ENCODE data around the gene LAMC1.

LAMC1 gene

DNA sequence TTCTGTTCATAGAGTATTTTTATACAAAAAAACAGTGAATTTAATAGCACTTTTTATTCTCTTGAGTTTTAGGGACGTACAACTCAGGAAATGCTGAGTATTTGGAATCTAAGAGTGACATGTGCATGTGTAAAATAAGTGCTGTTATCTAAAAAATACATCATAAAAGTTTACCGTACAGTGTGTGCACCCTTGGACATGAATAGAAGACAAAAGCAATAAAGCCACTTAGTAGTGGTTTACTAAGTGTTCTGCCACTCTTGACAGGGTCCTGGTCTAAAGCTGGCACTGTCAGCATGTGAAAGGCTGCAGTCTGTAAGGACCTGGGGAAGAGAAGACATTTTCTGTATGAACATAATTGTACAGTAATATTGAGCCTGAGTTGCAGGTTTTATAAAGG, 51.0 kb downstream of the LAMC1 start:
- TF ChIP-seq, protein P1, sequence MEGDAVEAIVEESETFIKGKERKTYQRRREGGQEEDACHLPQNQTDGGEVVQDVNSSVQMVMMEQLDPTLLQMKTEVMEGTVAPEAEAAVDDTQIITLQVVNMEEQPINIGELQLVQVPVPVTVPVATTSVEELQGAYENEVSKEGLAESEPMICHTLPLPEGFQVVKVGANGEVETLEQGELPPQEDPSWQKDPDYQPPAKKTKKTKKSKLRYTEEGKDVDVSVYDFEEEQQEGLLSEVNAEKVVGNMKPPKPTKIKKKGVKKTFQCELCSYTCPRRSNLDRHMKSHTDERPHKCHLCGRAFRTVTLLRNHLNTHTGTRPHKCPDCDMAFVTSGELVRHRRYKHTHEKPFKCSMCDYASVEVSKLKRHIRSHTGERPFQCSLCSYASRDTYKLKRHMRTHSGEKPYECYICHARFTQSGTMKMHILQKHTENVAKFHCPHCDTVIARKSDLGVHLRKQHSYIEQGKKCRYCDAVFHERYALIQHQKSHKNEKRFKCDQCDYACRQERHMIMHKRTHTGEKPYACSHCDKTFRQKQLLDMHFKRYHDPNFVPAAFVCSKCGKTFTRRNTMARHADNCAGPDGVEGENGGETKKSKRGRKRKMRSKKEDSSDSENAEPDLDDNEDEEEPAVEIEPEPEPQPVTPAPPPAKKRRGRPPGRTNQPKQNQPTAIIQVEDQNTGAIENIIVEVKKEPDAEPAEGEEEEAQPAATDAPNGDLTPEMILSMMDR (IDR thresholded peaks at IDR 0.05; ENCODE audit: insufficient read depth, low read depth, low read length, missing control alignments): no peak
- no peak for DNase-seq (ENCODE audit: low read depth)

DNA sequence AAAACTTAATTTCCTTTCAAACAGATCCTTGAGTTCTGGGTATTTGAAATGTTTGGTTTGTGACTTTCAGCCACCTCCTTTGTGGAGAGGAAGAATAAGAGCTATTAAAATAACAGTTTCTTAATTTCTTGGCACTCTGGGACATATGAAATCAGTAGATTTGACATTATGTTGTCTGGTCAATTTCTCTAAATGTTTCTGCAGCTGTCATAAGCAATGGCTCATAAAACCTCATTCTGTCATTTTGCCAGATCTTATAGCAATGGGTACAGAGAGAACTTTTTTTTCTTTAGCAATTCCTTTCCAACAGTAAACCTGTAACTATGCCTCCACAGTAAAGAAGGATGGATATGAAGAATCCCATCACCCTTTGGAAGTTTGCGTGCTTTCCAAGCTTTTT, 52.6 kb downstream of the LAMC1 start:
- no peak for DNase-seq (ENCODE audit: low read depth)
- TF ChIP-seq, protein P1 (IDR thresholded peaks at IDR 0.05; ENCODE audit: insufficient read depth, low read depth, low read length, missing control alignments): no peak
- no peak overlapping the region for H3K4me3 ChIP-seq (ENCODE audit: low read length)

More for the DNA sequence above, 51.0 kb downstream of the LAMC1 start:
- no peak overlapping the region for H3K4me3 ChIP-seq (ENCODE audit: low read length)

DNA sequence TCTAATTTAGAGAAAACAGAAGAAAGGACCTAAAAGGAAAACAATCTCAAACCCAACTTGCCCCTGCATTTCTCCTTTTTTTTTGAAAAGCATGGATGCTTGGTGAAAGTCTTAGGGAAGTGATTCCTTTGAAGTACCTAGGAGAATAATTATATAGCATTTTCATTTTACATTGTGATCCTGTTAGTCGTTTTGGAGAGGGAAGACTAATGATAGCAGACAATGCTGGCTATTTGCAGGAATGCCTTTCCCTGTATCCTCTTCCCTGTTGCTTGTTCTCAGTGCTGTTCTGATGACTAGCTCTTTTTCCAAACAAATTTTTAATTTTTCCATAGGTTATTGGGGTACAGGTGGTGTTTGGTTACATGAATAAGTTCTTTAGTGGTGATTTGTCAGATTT, 53.9 kb downstream of the LAMC1 start:
- TF ChIP-seq, protein P1 (IDR thresholded peaks at IDR 0.05; ENCODE audit: insufficient read depth, low read depth, low read length, missing control alignments): no peak
- DNase-seq (ENCODE audit: low read depth): no peak
- no peak overlapping the region for H3K4me3 ChIP-seq (ENCODE audit: low read length)

DNA sequence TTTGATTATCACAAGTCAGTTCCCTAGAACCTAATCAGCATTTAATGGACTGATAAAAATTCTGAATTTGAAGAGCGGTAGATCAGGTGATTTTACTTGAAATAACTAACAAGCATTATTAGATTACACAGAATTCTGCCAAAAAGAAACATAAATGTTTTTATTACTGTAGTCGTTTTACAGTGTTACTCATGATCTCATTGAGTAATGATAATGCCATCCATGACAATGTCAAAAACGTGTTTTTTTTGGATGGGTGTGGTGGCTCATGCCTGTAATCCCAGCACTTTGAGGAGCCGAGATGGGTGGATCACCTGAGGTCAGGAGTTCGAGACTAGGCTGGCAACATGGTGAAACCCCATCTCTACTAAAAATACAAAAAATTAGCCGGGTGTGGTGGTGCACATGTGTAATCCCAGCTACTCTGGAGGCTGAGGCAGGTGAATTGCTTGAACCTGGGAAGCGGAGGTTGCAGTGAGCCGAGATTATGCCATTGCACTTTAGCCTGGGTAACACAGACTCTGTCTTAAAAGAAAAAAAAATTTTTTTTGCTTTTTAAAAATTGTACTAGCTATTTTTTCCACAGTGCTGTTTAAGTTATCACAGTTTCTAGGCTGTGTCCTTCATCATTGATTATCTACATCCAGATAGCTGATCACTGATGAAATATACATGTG, 56.6 kb downstream of the LAMC1 start:
- TF ChIP-seq, protein P1 (IDR thresholded peaks at IDR 0.05; ENCODE audit: insufficient read depth, low read depth, low read length, missing control alignments): no peak
- DNase-seq (ENCODE audit: low read depth): peak; percentile 47
- no peak overlapping the region for H3K4me3 ChIP-seq (ENCODE audit: low read length)

DNA sequence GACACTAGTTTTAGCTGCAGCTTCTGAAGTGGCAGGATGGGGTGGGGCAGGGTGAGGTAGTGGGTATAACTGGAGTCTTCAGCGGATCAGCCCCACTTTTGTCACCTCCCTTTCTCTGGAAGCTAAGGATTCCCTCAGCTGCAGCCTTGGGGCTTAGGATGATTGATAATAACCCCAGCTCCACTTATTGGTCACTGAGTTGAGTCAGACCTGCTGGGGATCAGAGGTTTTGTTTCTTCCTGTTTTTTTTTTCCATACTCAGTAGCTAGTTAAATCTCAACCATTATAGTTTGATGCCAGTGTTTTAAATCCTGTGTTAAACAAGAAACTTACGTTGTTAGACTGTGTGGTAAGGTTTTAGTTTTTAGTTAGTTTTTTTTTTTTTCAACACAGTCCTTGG, 57.2 kb downstream of the LAMC1 start:
- TF ChIP-seq, protein P1 (IDR thresholded peaks at IDR 0.05; ENCODE audit: insufficient read depth, low read depth, low read length, missing control alignments): no peak
- no peak overlapping the region for H3K4me3 ChIP-seq (ENCODE audit: low read length)
- no peak for DNase-seq (ENCODE audit: low read depth)

DNA sequence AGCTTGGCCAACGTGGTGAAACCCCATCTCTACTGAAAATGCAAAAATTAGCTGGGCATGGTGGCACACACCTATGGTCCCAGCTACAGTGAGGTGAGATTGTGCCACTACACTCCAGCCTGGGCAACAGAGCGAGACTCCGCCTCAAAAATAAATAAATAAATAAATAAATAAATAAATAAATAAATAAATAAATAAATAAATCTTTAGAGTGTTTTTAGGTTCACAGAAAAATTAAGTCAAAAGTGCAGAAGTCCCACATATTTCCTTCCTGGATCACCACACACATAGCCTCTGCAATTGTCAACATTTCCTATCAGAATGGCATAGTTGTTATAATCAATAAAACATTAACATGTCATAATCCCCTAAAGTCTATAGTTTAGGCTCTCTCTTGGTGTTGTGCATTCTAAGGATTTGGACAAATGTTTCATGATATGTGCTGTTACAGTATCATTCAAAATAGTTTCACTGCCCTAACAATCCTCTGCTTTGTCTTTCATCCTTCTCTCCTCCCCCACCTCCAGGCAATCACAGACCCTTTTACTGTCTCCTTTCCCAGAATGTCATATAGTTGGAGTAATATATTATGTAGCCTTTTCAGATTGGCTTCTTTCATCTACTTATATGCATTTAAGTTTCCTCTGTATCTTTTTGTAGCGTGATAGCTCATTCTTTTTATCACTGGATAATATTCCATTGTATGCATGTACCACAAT, 58.3 kb downstream of the LAMC1 start:
- TF ChIP-seq, protein P1 (IDR thresholded peaks at IDR 0.05; ENCODE audit: insufficient read depth, low read depth, low read length, missing control alignments): no peak
- DNase-seq (ENCODE audit: low read depth): no peak
- H3K4me3 ChIP-seq (ENCODE audit: low read length): no peak overlapping the region
